Activated gamma-delta T cell treated with anti-CD3 and anti-CD28 coated beads, Interleukin-2, amount 50 U/mL, for 16 hours (primary cell): ENCODE data around the gene CCDC85C.

Source experiments
- DNase-seq: peaks from one replicate; pipeline ENCODE4 v3.0.0-alpha.2; 2020; ENCODE audit warnings: low read depth

CCDC85C gene

GRCh38 chr14:99628887-99629618 lies 25.0 kb upstream of the CCDC85C start:
- DNase-seq, result peak; percentile 21

DNA sequence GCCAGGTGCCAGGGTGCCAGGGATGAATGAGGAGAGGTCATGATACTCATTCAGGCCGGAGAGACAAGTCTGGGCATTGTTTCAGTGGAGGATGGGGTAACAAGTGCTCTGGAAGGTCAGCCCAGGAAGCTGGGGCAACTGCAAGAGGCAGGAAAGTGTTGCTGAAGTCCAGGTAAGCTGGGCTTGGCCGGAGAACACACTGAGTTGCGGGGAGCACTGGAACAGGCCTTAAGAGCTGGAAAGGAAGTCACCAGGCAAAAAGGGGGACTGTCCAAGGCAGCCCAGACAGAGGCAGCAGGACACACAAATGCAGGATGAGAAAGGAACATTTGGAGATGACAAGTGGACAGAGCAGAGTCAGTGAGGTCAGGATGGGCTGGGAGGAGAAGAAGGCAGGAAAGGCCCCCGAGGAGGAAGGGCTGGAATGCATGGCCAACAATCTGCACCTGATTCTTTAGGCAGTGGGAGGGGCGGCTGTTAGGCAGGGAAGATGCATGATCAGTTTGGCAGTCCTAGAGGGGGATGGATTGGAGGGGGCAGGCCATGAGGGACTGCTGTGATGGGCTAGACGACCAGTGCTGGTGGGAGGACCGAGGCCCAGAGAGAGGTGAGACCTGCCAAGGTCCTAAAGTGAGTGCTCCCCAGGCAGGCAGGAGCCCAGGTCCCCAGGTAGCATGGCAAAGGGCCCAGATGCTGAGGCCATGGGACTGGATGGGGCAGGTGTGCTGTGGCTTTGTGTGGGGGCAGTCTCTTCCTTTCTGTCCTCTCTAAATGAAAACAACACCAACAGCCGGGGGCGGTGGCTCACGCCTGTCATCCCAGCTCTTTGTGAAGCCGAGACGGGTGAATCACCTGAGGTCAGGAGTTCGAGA lies 23.7 kb upstream of the CCDC85C start:
- DNase-seq, result no peak

DNA sequence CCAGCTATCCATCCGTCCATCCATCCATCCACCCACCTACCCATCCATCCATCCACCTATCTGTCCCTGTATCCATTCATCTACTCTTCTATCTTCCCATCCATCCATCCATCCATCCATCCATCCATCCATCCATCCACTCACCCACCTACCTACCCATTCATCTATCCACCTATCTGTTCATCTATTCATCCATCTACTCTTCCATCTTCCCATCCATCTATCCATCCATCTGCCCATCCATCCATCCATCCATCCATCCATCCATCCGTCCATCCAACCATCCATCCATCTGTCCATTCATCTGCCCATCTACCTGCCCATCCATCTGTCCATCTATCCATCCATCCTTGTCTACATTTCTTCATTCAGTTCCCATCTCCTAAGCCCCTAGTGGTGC lies 23.1 kb upstream of the CCDC85C start:
- DNase-seq, result no peak

DNA sequence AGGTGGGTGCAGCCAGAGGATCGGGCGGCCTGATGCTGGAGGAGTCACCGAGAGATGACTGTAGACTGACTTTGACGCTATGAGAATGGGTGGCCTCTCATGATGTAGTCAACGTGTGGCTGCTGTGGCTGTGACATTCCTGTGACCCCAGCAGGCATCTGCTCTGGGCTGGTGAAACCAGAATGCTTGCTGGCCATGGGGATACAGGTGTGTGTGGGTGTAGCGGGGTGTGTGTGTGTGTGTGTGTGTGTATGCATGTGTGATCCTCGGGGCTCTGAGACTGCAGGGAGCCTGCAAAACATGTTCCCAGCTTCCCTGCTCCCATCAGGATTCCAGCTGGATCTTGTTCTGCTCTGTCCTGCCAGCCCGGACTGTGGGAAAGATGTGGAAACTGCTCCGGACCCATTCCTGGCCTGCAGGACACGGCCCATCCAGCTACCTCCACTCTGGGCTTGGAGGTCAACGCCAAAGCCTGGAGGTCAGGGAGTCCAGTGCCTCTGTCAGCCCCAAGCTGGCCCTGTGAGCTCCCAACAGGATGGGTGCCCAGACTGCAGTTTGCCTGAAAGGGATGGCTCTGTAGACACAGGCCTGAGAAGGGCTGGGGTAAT lies 22.1 kb upstream of the CCDC85C start:
- DNase-seq, result no peak

- DNase-seq, result no peak
Observed at GRCh38 chr14:99625476-99625875, 21.5 kb upstream of the CCDC85C start.

GRCh38 chr14:99624971-99625370 lies 21.0 kb upstream of the CCDC85C start:
- no peak for DNase-seq

- DNase-seq, result no peak
Observed at GRCh38 chr14:99624024-99624423, 20.0 kb upstream of the CCDC85C start.

- DNase-seq, result no peak
Observed at GRCh38 chr14:99621948-99622347, 17.9 kb upstream of the CCDC85C start.

- DNase-seq, result no peak
Observed at GRCh38 chr14:99619835-99620834, 16.1 kb upstream of the CCDC85C start.

- no peak for DNase-seq
Observed at GRCh38 chr14:99616832-99617800, 13.1 kb upstream of the CCDC85C start.

- no peak for DNase-seq
Observed at GRCh38 chr14:99615497-99616157, 11.6 kb upstream of the CCDC85C start.

DNA sequence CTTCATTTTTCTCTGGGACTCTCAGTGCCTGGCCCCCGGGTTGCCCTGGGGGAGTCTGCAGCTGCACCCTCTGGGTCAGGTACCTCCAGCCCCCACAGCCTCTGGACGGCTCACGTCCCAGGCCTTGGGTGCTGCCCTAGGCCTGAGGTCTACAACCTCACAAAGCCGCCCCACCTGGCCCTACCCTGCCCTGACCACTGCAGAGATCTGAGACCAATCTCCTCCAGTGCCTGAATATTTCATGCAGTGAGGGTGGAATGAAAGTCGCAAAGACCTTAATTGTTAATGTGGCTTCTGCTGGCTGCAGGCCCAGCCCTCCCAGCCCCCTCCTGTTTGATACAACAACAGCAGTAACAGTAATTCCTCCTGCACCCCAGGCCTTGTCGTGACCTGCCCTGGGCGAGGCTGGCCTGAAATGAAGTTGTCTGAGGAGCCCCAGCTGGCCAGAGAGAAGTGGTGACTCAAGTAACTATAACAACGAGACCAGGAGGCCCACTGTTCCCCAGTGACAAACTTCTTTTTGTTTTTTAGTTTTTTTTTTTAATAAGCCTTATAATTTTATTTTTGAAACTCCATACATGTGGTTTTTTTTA lies 8.8 kb upstream of the CCDC85C start:
- no peak for DNase-seq

- no peak for DNase-seq
Observed at GRCh38 chr14:99612071-99612737, 8.2 kb upstream of the CCDC85C start.

- DNase-seq, result no peak
Observed at GRCh38 chr14:99611646-99612045, 7.6 kb upstream of the CCDC85C start.

GRCh38 chr14:99609245-99610170 lies 5.5 kb upstream of the CCDC85C start:
- no peak for DNase-seq

- DNase-seq, result no peak
Observed at GRCh38 chr14:99608591-99608990, 4.6 kb upstream of the CCDC85C start.

DNA sequence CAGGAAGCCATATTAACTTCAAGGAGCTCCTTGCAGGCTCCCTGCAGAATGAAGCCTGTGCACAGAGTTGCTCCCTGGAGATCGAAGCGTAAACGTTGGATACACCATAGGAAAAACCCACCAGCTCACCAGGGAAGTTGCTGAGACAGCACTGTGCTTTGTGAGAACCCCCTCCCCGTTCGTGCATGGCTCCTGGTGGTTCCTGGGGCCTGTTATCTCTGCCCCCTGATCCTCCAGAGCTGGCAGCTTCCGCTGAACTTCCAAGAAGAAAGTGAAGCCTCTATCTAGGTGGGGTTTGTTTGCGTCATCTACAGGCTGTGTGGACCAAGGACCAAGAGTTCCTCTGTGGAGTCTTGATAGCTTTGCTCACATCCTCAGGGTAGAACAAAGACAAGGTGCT lies 2.4 kb upstream of the CCDC85C start:
- DNase-seq, result no peak
